H9 (cell line): Measurements from ENCODE around the gene IL15RA. TPM values are rescaled to one million over a fixed set of nuclear protein-coding genes. Genes with fewer than 3 reads are reported as not detected.

ENCODE experiments used
- DNase-seq: peaks from one replicate; pipeline ENCODE4 v3.0.0-alpha.2; 2017
- H2AFZ ChIP-seq: one replicate; pipeline ENCODE4 v1.6.1; 2013; ENCODE audit warnings: mild to moderate bottlenecking, low read length, control low read depth, moderate library complexity
- H2AK5ac ChIP-seq: 2 replicates; pipeline ENCODE4 v1.6.1; 2013; ENCODE audit warnings: low read length, control low read depth, mixed read lengths; ENCODE audit not compliant: insufficient read length
- H2BK120ac ChIP-seq: one replicate; pipeline ENCODE4 v1.6.1; 2013; ENCODE audit warnings: low read depth, mild to moderate bottlenecking, low read length, control low read depth, inconsistent platforms; ENCODE audit not compliant: poor library complexity, severe bottlenecking
- H2BK12ac ChIP-seq: 2 replicates; pipeline ENCODE4 v1.6.1; 2013; ENCODE audit warnings: low read length, control low read depth, mixed read lengths, low read depth; ENCODE audit not compliant: insufficient read length
- H2BK15ac ChIP-seq: 2 replicates; pipeline ENCODE4 v1.6.1; 2013; ENCODE audit warnings: low read depth, low read length, control low read depth
- H2BK20ac ChIP-seq: one replicate; pipeline ENCODE4 v1.6.1; 2013; ENCODE audit warnings: low read depth, mild to moderate bottlenecking, low read length, control low read depth, inconsistent platforms; ENCODE audit not compliant: poor library complexity, severe bottlenecking
- H2BK5ac ChIP-seq: 2 replicates; pipeline ENCODE4 v1.6.1; 2013; ENCODE audit warnings: low read length, control low read depth, mixed read lengths; ENCODE audit not compliant: insufficient read length
- H3K14ac ChIP-seq: 2 replicates; pipeline ENCODE4 v1.6.1; 2013; ENCODE audit warnings: low read length, control low read depth; ENCODE audit not compliant: insufficient read depth
- H3K18ac ChIP-seq: 2 replicates; pipeline ENCODE4 v1.6.1; 2013; ENCODE audit warnings: low read depth, mild to moderate bottlenecking, mixed read lengths, low read length, control low read depth; ENCODE audit not compliant: insufficient read length
- H3K23ac ChIP-seq: 2 replicates; pipeline ENCODE4 v1.6.1; 2013; ENCODE audit warnings: low read length, control low read depth, mixed read lengths, low read depth; ENCODE audit not compliant: insufficient read length
- H3K23me2 ChIP-seq: 2 replicates; pipeline ENCODE4 v1.6.1; 2013; ENCODE audit warnings: low read depth, mild to moderate bottlenecking, mixed read lengths, low read length, control low read depth; ENCODE audit not compliant: insufficient read length, poor library complexity, severe bottlenecking
- H3K27ac ChIP-seq: 2 replicates; pipeline ENCODE4 v1.5.1; 2013; ENCODE audit warnings: low read length, control low read depth, mixed read lengths, low read depth; ENCODE audit not compliant: insufficient read length
- H3K27me3 ChIP-seq: 2 replicates; pipeline ENCODE4 v1.6.1; 2013; ENCODE audit warnings: low read length, control low read depth, inconsistent platforms; ENCODE audit not compliant: insufficient read depth
- H3K4ac ChIP-seq: 2 replicates; pipeline ENCODE4 v1.6.1; 2013; ENCODE audit warnings: low read depth, mild to moderate bottlenecking, control low read depth, inconsistent platforms, low read length, moderate library complexity
- H3K4me1 ChIP-seq: 2 replicates; pipeline ENCODE4 v1.6.1; 2013; ENCODE audit warnings: low read length, control low read depth, inconsistent platforms; ENCODE audit not compliant: insufficient read depth
- H3K4me2 ChIP-seq: 2 replicates; pipeline ENCODE4 v1.6.1; 2013; ENCODE audit warnings: low read length, control low read depth, mixed read lengths; ENCODE audit not compliant: insufficient read length, insufficient read depth
- H3K56ac ChIP-seq: 2 replicates; pipeline ENCODE4 v1.6.1; 2013; ENCODE audit warnings: low read depth, mild to moderate bottlenecking, mixed read lengths, low read length, control low read depth; ENCODE audit not compliant: insufficient read length
- H3K79me1 ChIP-seq: 2 replicates; pipeline ENCODE4 v1.6.1; 2013; ENCODE audit warnings: low read depth, mild to moderate bottlenecking, moderate library complexity, low read length, control low read depth, inconsistent platforms; ENCODE audit not compliant: insufficient read depth, poor library complexity, severe bottlenecking
- H3K79me2 ChIP-seq: 2 replicates; pipeline ENCODE4 v1.6.1; 2013; ENCODE audit warnings: low read length, control low read depth, inconsistent platforms; ENCODE audit not compliant: insufficient read depth
- H3K9ac ChIP-seq: 2 replicates; pipeline ENCODE4 v1.6.1; 2013; ENCODE audit warnings: low read length, control low read depth, mixed read lengths; ENCODE audit not compliant: insufficient read length; ENCODE audit errors: extremely low read depth
- H3K9me3 ChIP-seq: one replicate; pipeline ENCODE4 v1.6.1; 2013; ENCODE audit warnings: low read depth, low read length, inconsistent platforms; ENCODE audit not compliant: control insufficient read depth
- H3T11ph ChIP-seq: one replicate; pipeline ENCODE4 v1.6.1; 2013; ENCODE audit warnings: mild to moderate bottlenecking, low read length, control low read depth, inconsistent platforms
- H4K20me1 ChIP-seq: one replicate; pipeline ENCODE4 v1.6.1; 2013; ENCODE audit not compliant: control insufficient read depth, insufficient read length, insufficient read depth
- H4K5ac ChIP-seq: 2 replicates; pipeline ENCODE4 v1.6.1; 2013; ENCODE audit warnings: low read depth, mild to moderate bottlenecking, mixed read lengths, low read length, control low read depth; ENCODE audit not compliant: insufficient read length
- H4K8ac ChIP-seq: replicated peaks from 2 replicates; pipeline ENCODE4 v1.6.1; 2013; ENCODE audit warnings: low read length, control low read depth, mixed read lengths, low read depth; ENCODE audit not compliant: insufficient read length
- H4K91ac ChIP-seq: 2 replicates; pipeline ENCODE4 v1.6.1; 2013; ENCODE audit warnings: low read depth, mild to moderate bottlenecking, moderate library complexity, mixed read lengths, low read length, control low read depth; ENCODE audit not compliant: insufficient read length
- H3K27ac Mint-ChIP-seq, 3 experiments: 2 replicates in 2 of 3; 3 replicates in 1 of 3; pipeline ENCODE4 v1.8.0; 2020 to 2021; ENCODE audit warnings: mixed read lengths in 3 of 3, mild to moderate bottlenecking in 1 of 3, moderate library complexity in 1 of 3
- H3K27me3 Mint-ChIP-seq: 2 replicates; pipeline ENCODE4 v1.8.0; 2021; ENCODE audit warnings: low read depth, mild to moderate bottlenecking, moderate library complexity, mixed read lengths
- H3K36me3 Mint-ChIP-seq, 3 experiments: 2 replicates in 2 of 3; 3 replicates in 1 of 3; pipeline ENCODE4 v1.8.0; 2020 to 2021; ENCODE audit warnings: low read depth in 3 of 3, mixed read lengths in 3 of 3; ENCODE audit not compliant: insufficient read depth in 1 of 3
- H3K4me1 Mint-ChIP-seq, 2 experiments: 2 replicates each; pipeline ENCODE4 v1.8.0; 2020; ENCODE audit warnings: mixed read lengths in 2 of 2
- H3K4me3 Mint-ChIP-seq, 2 experiments: 2 replicates in 1 of 2; 3 replicates in 1 of 2; pipeline ENCODE4 v1.8.0; 2020 to 2021; ENCODE audit warnings: mild to moderate bottlenecking in 2 of 2, mixed read lengths in 2 of 2, moderate library complexity in 1 of 2
- H3K9me3 Mint-ChIP-seq, 2 experiments: 2 replicates in 1 of 2; 3 replicates in 1 of 2; pipeline ENCODE4 v1.8.0; 2020; ENCODE audit warnings: mild to moderate bottlenecking in 2 of 2, mixed read lengths in 2 of 2, moderate library complexity in 1 of 2
- WGBS: extraction: QIAGEN DNeasy Blood & Tissue Kit; methylation state at CpG from one replicate; pipeline ENCODE4 v1.1.7; 2013; ENCODE audit warnings: missing lambda C conversion rate, low lambda C conversion rate, mixed read lengths; ENCODE audit not compliant: insufficient read length; ENCODE audit errors: extremely low coverage; 5-methylcytosine and 5-hydroxymethylcytosine counted together
- total RNA-seq: library from RNA; stranded (reverse); gene quantifications from 2 replicates; pipeline ENCODE4 v1.2.1, GENCODE V29; 2021
- TF ChIP-seq, protein P1 (sequence below): fragments of 200-600 bp; sonication (generic); conservative IDR thresholded peaks from 3 replicates; pipeline ENCODE4 v1.8.0; 2021; ENCODE audit warnings: antibody characterized with exemption, mild to moderate bottlenecking

IL15RA gene
- total RNA-seq, 1 experiment from 2014 or later = 0.31 TPM

DNA sequence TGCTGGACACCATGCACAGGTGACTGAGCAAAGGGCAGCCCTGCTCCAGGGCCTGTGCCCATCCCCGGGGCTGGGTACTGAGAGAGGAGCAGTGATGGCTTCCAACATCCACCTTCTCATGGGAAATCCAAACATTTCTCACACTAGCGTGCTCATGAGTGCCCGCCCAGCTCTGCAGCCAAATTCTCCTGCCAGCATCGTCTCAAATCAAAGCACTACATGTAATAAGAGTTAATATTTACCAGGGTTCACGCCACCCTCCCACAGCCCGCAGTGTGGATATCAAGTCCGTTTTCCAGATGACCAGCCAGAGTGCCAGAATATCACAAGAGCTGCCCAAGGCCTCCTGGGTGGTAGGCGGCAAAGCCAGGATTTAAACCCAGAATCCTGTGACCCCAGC is 12.1 kb downstream of the IL15RA start:
- TF ChIP-seq, protein P1, sequence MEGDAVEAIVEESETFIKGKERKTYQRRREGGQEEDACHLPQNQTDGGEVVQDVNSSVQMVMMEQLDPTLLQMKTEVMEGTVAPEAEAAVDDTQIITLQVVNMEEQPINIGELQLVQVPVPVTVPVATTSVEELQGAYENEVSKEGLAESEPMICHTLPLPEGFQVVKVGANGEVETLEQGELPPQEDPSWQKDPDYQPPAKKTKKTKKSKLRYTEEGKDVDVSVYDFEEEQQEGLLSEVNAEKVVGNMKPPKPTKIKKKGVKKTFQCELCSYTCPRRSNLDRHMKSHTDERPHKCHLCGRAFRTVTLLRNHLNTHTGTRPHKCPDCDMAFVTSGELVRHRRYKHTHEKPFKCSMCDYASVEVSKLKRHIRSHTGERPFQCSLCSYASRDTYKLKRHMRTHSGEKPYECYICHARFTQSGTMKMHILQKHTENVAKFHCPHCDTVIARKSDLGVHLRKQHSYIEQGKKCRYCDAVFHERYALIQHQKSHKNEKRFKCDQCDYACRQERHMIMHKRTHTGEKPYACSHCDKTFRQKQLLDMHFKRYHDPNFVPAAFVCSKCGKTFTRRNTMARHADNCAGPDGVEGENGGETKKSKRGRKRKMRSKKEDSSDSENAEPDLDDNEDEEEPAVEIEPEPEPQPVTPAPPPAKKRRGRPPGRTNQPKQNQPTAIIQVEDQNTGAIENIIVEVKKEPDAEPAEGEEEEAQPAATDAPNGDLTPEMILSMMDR = no peak
- Mint-ChIP-seq H3K36me3 (no peaks in the 10 kb centered on the region), H3K27me3 (peaks cover 5% of the 10 kb centered on the region), H3K4me1 (0 out of 4 replicates have a peak, but pooled peaks cover 0 to under 1% of the 10 kb centered on the region in 2 experiments), H3K9me3 (no peaks in the 10 kb centered on the region), H3K4me3 (no peak overlapping the region), H3K27ac (no peak overlapping the region)
- Histone ChIP-seq H3K23me2 (no peaks in the 10 kb centered on the region), H3K14ac (no peak overlapping the region), H3K9ac (no peak overlapping the region), H4K20me1 (no peaks in the 10 kb centered on the region), H2BK5ac (no peak overlapping the region), H4K8ac (no peak overlapping the region), H4K5ac (no peak overlapping the region), H3K56ac (no peak overlapping the region), H3K27me3 (no peaks in the 10 kb centered on the region), H3K4me2 (no peak overlapping the region), H3K9me3 (no peaks in the 10 kb centered on the region), H3K4ac (no peak overlapping the region), H2BK20ac (no peak overlapping the region), H3K18ac (no peak overlapping the region), H2AFZ (no peak overlapping the region), H3K79me2 (no peaks in the 10 kb centered on the region), H2BK15ac (no peak overlapping the region), H3K23ac (no peak overlapping the region), H2AK5ac (no peak overlapping the region), H3T11ph (no peak overlapping the region), H3K27ac (no peak overlapping the region), H3K79me1 (no peaks in the 10 kb centered on the region), H4K91ac (no peak overlapping the region), H2BK120ac (no peak overlapping the region), H2BK12ac (no peak overlapping the region), H3K4me1 (no peaks in the 10 kb centered on the region)
- no CpG with 5 or more reads among the region's 8 CpGs for WGBS
- no peak for DNase-seq
